Naive thymus-derived CD4-positive, alpha-beta T cell (primary cell): ENCODE data around the gene GRIK4. TPM values are rescaled to one million over a fixed set of nuclear protein-coding genes. Genes with fewer than 3 reads are reported as not detected.

Experiments used
- ATAC-seq: fragments of 150-1000 bp; cut with Tn5 transposase; 2 replicates; pipeline ENCODE4 v1.10.0; 2021; ENCODE audit warnings: mild to moderate bottlenecking, moderate library complexity
- CTCF ChIA-PET: fragments of 350-600 bp; sonication (Branson Sonifier 250); formaldehyde crosslinking; loops from one replicate; lab custom pipeline; 2021; ENCODE audit warnings: antibody characterized with exemption; lab: Charles Lee
- POLR2A ChIA-PET: fragments of 350-600 bp; sonication (Branson Sonifier 250); formaldehyde crosslinking; loops from one replicate; lab custom pipeline; 2021; ENCODE audit warnings: antibody characterized with exemption, inconsistent platforms; lab: Charles Lee
- DNase-seq, 9 donors: peaks; one replicate each; pipeline versions ENCODE4 v3.0.0 to v3.0.0-alpha.2; 2020 to 2022; ENCODE audit warnings: mixed read lengths in 1 of 9
- H3K27ac ChIP-seq: one replicate; pipeline ENCODE4 v1.7.0; 2013; ENCODE audit warnings: mild to moderate bottlenecking, low read depth, low read length, moderate library complexity
- H3K27me3 ChIP-seq, 2 donors: one replicate each; pipeline ENCODE4 v1.7.0; 2013; ENCODE audit warnings: low read length in 2 of 2, mild to moderate bottlenecking in 2 of 2, moderate library complexity in 2 of 2; ENCODE audit not compliant: control insufficient read depth in 2 of 2, insufficient read depth in 2 of 2
- H3K36me3 ChIP-seq, 3 experiments: 1 replicate in 2 of 3; 2 replicates in 1 of 3; pipeline ENCODE4 v1.7.0; 2013; ENCODE audit warnings: low read length in 3 of 3, mild to moderate bottlenecking in 3 of 3, moderate library complexity in 1 of 3; ENCODE audit not compliant: insufficient read depth in 3 of 3, control insufficient read depth in 2 of 3
- H3K4me1 ChIP-seq, 2 donors: one replicate each; pipeline ENCODE4 v1.7.0; 2013; ENCODE audit warnings: low read length in 2 of 2, mild to moderate bottlenecking in 2 of 2, moderate library complexity in 1 of 2; ENCODE audit not compliant: control insufficient read depth in 2 of 2, insufficient read depth in 2 of 2
- H3K4me3 ChIP-seq: 2 replicates; pipeline ENCODE4 v1.7.0; 2013; ENCODE audit warnings: mild to moderate bottlenecking, low read length
- H3K9me3 ChIP-seq, 3 experiments: 1 replicate in 2 of 3; 2 replicates in 1 of 3; pipeline ENCODE4 v1.7.0; 2013; ENCODE audit warnings: low read length in 3 of 3; ENCODE audit not compliant: control insufficient read depth in 2 of 3
- H3K27ac Mint-ChIP-seq, 9 donors: one replicate each; pipeline ENCODE4 v1.8.0; 2020 to 2022; ENCODE audit warnings: mixed read lengths in 9 of 9, mild to moderate bottlenecking in 8 of 9, moderate library complexity in 5 of 9, inconsistent platforms in 2 of 9
- H3K27me3 Mint-ChIP-seq, 5 donors: one replicate each; pipeline ENCODE4 v1.8.0; 2021 to 2022; ENCODE audit warnings: mixed read lengths in 5 of 5, mild to moderate bottlenecking in 1 of 5
- H3K36me3 Mint-ChIP-seq, 5 donors: one replicate each; pipeline ENCODE4 v1.8.0; 2020 to 2022; ENCODE audit warnings: mixed read lengths in 5 of 5, mild to moderate bottlenecking in 3 of 5, inconsistent platforms in 1 of 5
- H3K4me1 Mint-ChIP-seq, 7 donors: one replicate each; pipeline ENCODE4 v1.8.0; 2020 to 2022; ENCODE audit warnings: mixed read lengths in 7 of 7, mild to moderate bottlenecking in 3 of 7, inconsistent platforms in 1 of 7
- H3K4me3 Mint-ChIP-seq, 10 donors: one replicate each; pipeline ENCODE4 v1.8.0; 2020 to 2022; ENCODE audit warnings: mild to moderate bottlenecking in 10 of 10, mixed read lengths in 10 of 10, moderate library complexity in 6 of 10, inconsistent platforms in 2 of 10
- H3K9me3 Mint-ChIP-seq, 11 donors: one replicate each; pipeline ENCODE4 v1.8.0; 2020 to 2022; ENCODE audit warnings: mixed read lengths in 11 of 11, mild to moderate bottlenecking in 4 of 11, inconsistent platforms in 1 of 11, moderate library complexity in 1 of 11
- intact Hi-C, 2 donors: fragments of 100-400 bp; cut with micrococcal nuclease; formaldehyde crosslinking; loops; one replicate each; pipeline ENCODE4 v1.15.1; 2023
- polyA plus RNA-seq, 2 donors: library from polyadenylated mRNA; unstranded; fragments of 300-500 nt; fragmentation: Illumina TruSeq; gene quantifications; one replicate each; pipeline ENCODE4 v1.2.3, GENCODE V29; 2021
- total RNA-seq, 6 experiments: library from RNA in 5 of 6; stranded (reverse) in 5 of 6; gene quantifications; 1 replicate in 5 of 6; 2 replicates in 1 of 6; pipeline ENCODE4 v1.2.3 and lab custom pipeline; 2021 to 2026

The GRIK4 gene
- total and polyA plus RNA-seq, 7 experiments from 2014 or later: 0.93 to 3.8 TPM; not detected in 5

DNA sequence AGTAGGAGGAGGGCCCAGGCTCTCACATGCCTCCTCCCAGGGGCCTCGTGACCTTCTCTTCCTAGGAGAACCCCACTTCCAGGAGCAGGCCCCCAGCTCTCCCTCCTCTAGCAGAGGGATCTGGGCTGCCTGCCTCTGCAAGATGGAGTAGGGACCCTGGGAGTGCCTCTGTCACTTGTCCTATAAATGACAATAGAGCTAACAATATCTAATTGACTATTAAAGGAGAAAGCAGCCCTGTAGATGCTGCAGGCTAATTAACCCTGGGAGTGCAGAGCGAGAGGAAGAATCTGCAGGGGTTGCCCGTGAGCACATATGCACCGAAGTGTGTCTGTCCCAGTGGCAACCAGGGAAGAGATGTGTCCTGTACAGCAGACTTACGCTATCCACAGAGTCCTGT is 184.4 kb downstream of the GRIK4 start:
- POLR2A ChIA-PET: no interaction called here
- Mint-ChIP-seq H3K9me3 (peaks cover 0 to 2% (median 0%) of the 10 kb centered on the region in 11 donors), H3K27me3 (peaks cover 9 to 30% (median 19%) of the 10 kb centered on the region in 5 donors), H3K27ac (no peak overlapping the region), H3K4me1 (peaks cover 0 to 2% (median 0%) of the 10 kb centered on the region in 7 donors), H3K36me3 (no peaks in the 10 kb centered on the region), H3K4me3 (no peak overlapping the region)
- CTCF ChIA-PET: interaction anchor here (1.1 kb wide), 1 partner anchor 11 kb away, joined by 4 read pairs; no protein-coding TSS in a partner anchor
- H3K27ac ChIP-seq: no peak overlapping the region
- ATAC-seq (no peak), DNase-seq (no peak)
- no peaks in the 10 kb centered on the region for H3K36me3 ChIP-seq
- H3K4me3 ChIP-seq: no peak overlapping the region
- H3K9me3 ChIP-seq: no peaks in the 10 kb centered on the region
- intact Hi-C loops: no loop called here
- H3K4me1 ChIP-seq: no peaks in the 10 kb centered on the region
- no peaks in the 10 kb centered on the region for H3K27me3 ChIP-seq

DNA sequence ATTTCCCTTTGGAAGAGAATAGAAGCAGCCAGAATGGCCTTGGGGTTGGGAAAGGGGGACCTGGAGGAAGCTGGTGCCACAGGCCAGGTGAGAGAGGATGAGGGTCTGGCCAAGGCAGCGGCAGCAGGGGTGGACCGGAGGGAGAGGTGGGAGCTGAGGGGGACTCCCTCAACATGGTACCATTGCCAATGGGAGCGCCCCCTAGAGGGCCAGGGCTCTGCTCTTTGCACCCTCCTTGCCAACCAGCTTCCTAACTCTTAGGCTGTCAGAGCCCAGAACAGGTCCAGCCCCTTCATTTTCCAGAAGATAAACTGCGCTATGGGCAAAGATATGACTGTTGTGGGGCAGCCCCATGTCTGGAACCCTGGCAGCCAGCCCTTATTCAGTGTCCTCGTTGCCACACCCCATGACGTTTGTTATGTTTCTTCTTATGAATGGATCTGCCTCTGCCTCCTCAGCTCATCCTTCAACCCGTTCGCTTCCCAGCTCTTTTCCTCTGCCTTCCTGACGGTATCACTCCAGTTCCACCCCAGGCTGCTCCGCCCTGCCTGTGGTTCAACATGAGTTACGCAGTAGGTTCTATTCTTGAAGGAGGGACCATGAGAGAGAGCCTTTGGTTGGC is 185.2 kb downstream of the GRIK4 start:
- CTCF ChIA-PET: interaction anchor here (1.1 kb wide), 1 partner anchor 11 kb away, joined by 4 read pairs; no protein-coding TSS in a partner anchor
- H3K27ac Mint-ChIP-seq: no peak overlapping the region
- H3K4me1 ChIP-seq: no peaks in the 10 kb centered on the region
- no peaks in the 10 kb centered on the region for H3K27me3 ChIP-seq
- no peak overlapping the region for H3K27ac ChIP-seq
- no peak for DNase-seq
- no peak overlapping the region for H3K4me3 Mint-ChIP-seq
- no peaks in the 10 kb centered on the region for H3K36me3 ChIP-seq
- H3K4me1 Mint-ChIP-seq: peaks cover 0 to 2% (median 0%) of the 10 kb centered on the region in 7 donors
- no peak overlapping the region for H3K4me3 ChIP-seq
- no peaks in the 10 kb centered on the region for H3K36me3 Mint-ChIP-seq
- intact Hi-C loops: no loop called here
- H3K9me3 Mint-ChIP-seq: peaks cover 0 to 6% (median 0%) of the 10 kb centered on the region in 11 donors
- no peak for ATAC-seq
- POLR2A ChIA-PET: no interaction called here
- no peaks in the 10 kb centered on the region for H3K9me3 ChIP-seq
- H3K27me3 Mint-ChIP-seq: peaks cover 8 to 30% (median 17%) of the 10 kb centered on the region in 5 donors

DNA sequence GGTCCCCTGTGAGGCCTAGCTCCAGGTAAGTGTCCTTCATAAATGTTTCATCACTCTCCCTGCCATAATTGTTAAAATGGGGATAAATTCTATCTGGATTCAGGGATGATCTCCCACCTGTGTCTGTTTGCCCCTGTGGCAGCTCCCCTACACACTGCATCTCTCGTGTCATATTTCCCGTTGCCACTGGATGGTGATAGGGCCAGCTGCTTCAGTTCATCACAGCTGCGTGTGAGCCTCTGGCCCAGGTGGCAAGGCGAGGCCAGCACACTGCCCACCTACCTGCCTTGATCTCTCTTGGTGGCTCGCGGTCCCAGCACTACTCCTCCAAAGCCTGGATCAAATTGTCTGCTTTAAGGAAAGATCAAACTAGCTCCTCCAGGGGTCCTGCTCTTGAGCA is 187.4 kb downstream of the GRIK4 start:
- H3K4me3 Mint-ChIP-seq: no peak overlapping the region
- Histone ChIP-seq H3K4me3 (no peak overlapping the region), H3K9me3 (no peaks in the 10 kb centered on the region), H3K4me1 (no peaks in the 10 kb centered on the region), H3K27ac (no peak overlapping the region), H3K27me3 (no peaks in the 10 kb centered on the region), H3K36me3 (no peaks in the 10 kb centered on the region)
- peaks cover 0 to 2% (median 0%) of the 10 kb centered on the region in 7 donors for H3K4me1 Mint-ChIP-seq
- DNase-seq (no peak), ATAC-seq (no peak)
- peaks cover 0 to 6% (median 0%) of the 10 kb centered on the region in 11 donors for H3K9me3 Mint-ChIP-seq
- peaks cover 6 to 18% (median 11%) of the 10 kb centered on the region in 5 donors for H3K27me3 Mint-ChIP-seq
- no peak overlapping the region for H3K27ac Mint-ChIP-seq
- no peaks in the 10 kb centered on the region for H3K36me3 Mint-ChIP-seq
- ChIA-PET CTCF (no interaction called here), POLR2A (no interaction called here)
- intact Hi-C loops: no loop called here

DNA sequence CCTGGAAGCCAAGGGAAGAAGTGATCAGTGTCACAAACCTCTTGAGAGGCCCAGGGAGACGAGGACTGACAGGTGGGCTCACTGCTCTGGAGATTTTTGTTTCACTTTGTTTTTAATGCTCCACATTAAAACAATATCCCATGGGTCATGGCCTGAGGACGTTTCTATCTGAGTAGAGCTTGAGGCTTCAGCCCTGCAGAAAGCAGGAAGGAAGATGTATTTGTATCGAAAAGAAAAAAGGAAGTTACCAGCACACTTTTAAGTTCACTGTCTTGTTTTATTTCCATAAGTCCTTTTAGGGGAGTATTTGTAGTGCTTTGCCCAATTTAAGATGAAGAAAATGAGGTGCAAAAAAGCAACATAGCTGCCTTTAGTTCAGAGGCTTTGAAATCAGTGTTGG is 191.1 kb downstream of the GRIK4 start:
- POLR2A ChIA-PET: no interaction called here
- H3K27ac Mint-ChIP-seq: no peak overlapping the region

DNA sequence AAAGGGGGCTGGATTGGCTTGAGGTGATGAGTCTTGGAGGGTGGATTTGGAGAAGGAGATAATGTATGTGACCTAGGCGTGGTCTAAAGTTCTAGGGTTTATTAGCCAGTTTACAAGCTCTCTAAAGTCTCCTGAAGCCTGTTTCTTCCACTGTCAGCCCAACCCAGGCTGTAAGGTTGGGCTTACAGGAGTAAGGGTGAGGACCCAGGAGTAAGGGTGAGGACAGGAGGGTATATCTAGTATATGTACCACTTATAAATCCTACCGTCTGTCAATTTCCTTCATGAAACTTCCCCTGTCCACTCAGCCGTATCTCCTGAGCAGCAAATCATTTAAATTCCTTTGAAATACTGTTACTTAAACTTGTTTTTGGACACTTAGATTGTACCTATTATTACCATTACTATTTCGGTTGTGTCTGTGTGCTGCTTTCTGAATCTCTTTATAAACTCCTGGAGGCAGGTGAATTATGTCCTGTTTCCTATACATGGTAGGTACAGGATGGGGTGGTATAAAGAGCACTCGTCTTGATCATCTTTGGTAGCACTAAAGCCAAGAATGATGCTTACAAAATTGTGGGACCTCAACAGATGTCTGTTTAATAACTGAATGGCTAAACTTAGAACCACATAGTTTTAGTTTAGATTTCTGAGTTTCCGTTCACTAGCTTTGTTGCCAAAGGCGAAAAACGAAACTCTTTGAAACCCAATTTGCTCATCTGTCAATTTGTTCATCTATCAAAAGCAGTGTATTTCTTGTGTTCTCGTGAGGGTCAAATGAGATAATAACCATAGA is 192.0 kb downstream of the GRIK4 start:
- DNase-seq (no peak), ATAC-seq (no peak)
- no peaks in the 10 kb centered on the region for H3K36me3 ChIP-seq
- Mint-ChIP-seq H3K4me3 (no peak overlapping the region), H3K36me3 (peaks cover 0 to 4% (median 0%) of the 10 kb centered on the region in 5 donors), H3K27ac (no peak overlapping the region), H3K4me1 (no peaks in the 10 kb centered on the region), H3K9me3 (peaks cover 0 to 22% (median 6%) of the 10 kb centered on the region in 11 donors), H3K27me3 (peaks cover 4 to 27% (median 13%) of the 10 kb centered on the region in 5 donors)
- H3K4me1 ChIP-seq: no peaks in the 10 kb centered on the region
- CTCF ChIA-PET: no interaction called here
- intact Hi-C loops: no loop called here
- H3K27ac ChIP-seq: no peak overlapping the region
- no peak overlapping the region for H3K4me3 ChIP-seq
- H3K9me3 ChIP-seq: peaks cover 0 to 11% (median 0%) of the 10 kb centered on the region in 3 experiments
- H3K27me3 ChIP-seq: no peaks in the 10 kb centered on the region
- POLR2A ChIA-PET: no interaction called here

More for the DNA sequence above, 191.1 kb downstream of the GRIK4 start:
- Histone ChIP-seq H3K27me3 (no peaks in the 10 kb centered on the region), H3K4me1 (no peaks in the 10 kb centered on the region), H3K36me3 (no peaks in the 10 kb centered on the region), H3K4me3 (no peak overlapping the region), H3K9me3 (peaks cover 0 to 9% (median 0%) of the 10 kb centered on the region in 3 experiments), H3K27ac (no peak overlapping the region)
- Mint-ChIP-seq H3K4me3 (no peak overlapping the region), H3K27me3 (peaks cover 6 to 27% (median 13%) of the 10 kb centered on the region in 5 donors), H3K36me3 (peaks cover 0 to 4% (median 0%) of the 10 kb centered on the region in 5 donors), H3K9me3 (peaks cover 0 to 15% (median 6%) of the 10 kb centered on the region in 11 donors), H3K4me1 (no peaks in the 10 kb centered on the region)
- CTCF ChIA-PET: no interaction called here
- intact Hi-C loops: no loop called here
- DNase-seq (no peak), ATAC-seq (no peak)

DNA sequence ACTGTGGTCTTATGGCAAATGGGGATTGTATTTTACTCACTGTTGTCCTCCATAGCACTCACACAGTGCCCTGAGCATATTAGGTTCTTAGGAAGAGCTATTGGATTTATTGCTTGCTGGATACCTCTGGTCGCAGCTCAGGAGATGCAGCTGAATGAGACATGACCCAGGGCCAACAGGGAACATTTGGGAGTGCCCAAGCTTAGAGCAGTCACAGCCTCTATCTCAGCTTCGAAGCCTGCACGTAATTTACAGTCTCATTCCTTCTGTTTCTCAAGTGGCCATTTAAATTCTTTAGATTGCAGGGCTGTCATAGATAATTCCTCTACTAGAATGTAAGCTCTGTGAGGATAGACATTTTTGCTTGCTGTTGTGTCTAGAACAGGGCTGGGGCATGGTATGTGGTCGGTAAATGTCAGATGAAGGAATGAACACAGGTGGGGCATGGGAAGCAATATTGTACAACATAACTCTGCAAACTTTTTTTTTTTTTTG is 192.8 kb downstream of the GRIK4 start:
- H3K4me1 ChIP-seq: no peaks in the 10 kb centered on the region
- DNase-seq (no peak), ATAC-seq (no peak)
- no peak overlapping the region for H3K27ac Mint-ChIP-seq
- H3K4me1 Mint-ChIP-seq: no peaks in the 10 kb centered on the region
- H3K9me3 ChIP-seq: peaks cover 0 to 11% (median 0%) of the 10 kb centered on the region in 3 experiments
- ChIA-PET POLR2A (no interaction called here), CTCF (interaction anchor here (0.6 kb wide), 1 partner anchor 200 kb away, joined by 4 read pairs; no protein-coding TSS in a partner anchor)
- peaks cover 0 to 28% (median 6%) of the 10 kb centered on the region in 11 donors for H3K9me3 Mint-ChIP-seq
- no peak overlapping the region for H3K4me3 ChIP-seq
- intact Hi-C loops: no loop called here
- no peaks in the 10 kb centered on the region for H3K27me3 ChIP-seq
- H3K4me3 Mint-ChIP-seq: no peak overlapping the region
- no peaks in the 10 kb centered on the region for H3K36me3 ChIP-seq
- H3K27me3 Mint-ChIP-seq: peaks cover 0 to 24% (median 9%) of the 10 kb centered on the region in 5 donors
- no peak overlapping the region for H3K27ac ChIP-seq
- H3K36me3 Mint-ChIP-seq: peaks cover 0 to 4% (median 0%) of the 10 kb centered on the region in 5 donors
